SK-N-SH (cell line): ENCODE measurements around the gene ACVRL1. TPM values are rescaled to one million over a fixed set of nuclear protein-coding genes. Genes with fewer than 3 reads are reported as not detected.
A peak's percentile ranks its signal among the peaks of the same experiment; 100 is the strongest.

Experiments
- CTCF ChIA-PET: fragments of 300-600, 350-600 bp; formaldehyde crosslinking; extraction: SDS; loops from one replicate; lab custom pipeline; 2021; lab: Yijun Ruan, JAX
- POLR2A ChIA-PET: fragments of 350-600 bp; sonication (Branson Sonifier 250); formaldehyde crosslinking; extraction: SDS; loops from one replicate; lab custom pipeline; 2020; ENCODE audit warnings: antibody characterized with exemption, inconsistent platforms; lab: Yijun Ruan, JAX
- DNase-seq: peaks from one replicate; pipeline ENCODE4 v3.0.0; 2012
- H2AFZ ChIP-seq: fragments of 200-600 bp; sonication (generic); 2 replicates; pipeline ENCODE4 v1.8.1; 2016; ENCODE audit warnings: antibody characterized with exemption, mild to moderate bottlenecking, low read depth
- H3F3A ChIP-seq: fragments of 200-600 bp; sonication (generic); replicated peaks from 2 replicates; pipeline ENCODE3; 2016; ENCODE audit warnings: antibody characterized with exemption, mild to moderate bottlenecking; ENCODE audit not compliant: insufficient read depth
- H3K27ac ChIP-seq, 2 experiments: fragments of 200-500 bp in 1 of 2; fragments of 200-600 bp in 1 of 2; sonication (Bioruptor generic) in 1 of 2; sonication (generic), shearing (Covaris generic) in 1 of 2; 2 replicates each; pipeline versions ENCODE4 v1.5.1 to v1.6.1; 2014 to 2016; ENCODE audit warnings: low read depth in 2 of 2, inconsistent platforms in 1 of 2, low read length in 1 of 2, mild to moderate bottlenecking in 1 of 2, mixed read lengths in 1 of 2
- H3K27me3 ChIP-seq: fragments of 200-600 bp; sonication (generic), shearing (Covaris generic); 2 replicates; pipeline ENCODE4 v1.6.1; 2016; ENCODE audit warnings: mixed run types; ENCODE audit not compliant: insufficient read depth
- H3K36me3 ChIP-seq, 2 experiments: fragments of 200-500 bp in 1 of 2; fragments of 200-600 bp in 1 of 2; sonication (Bioruptor generic) in 1 of 2; sonication (generic) in 1 of 2; replicated peaks in 1 of 2; 2 replicates each; pipeline versions ENCODE3 to v1.5.1; 2014 to 2016; ENCODE audit warnings: low read length in 1 of 2, mild to moderate bottlenecking in 1 of 2; ENCODE audit not compliant: insufficient read depth in 2 of 2, control insufficient read depth in 1 of 2
- H3K4me1 ChIP-seq, 2 experiments: fragments of 200-500 bp in 1 of 2; fragments of 200-600 bp in 1 of 2; sonication (Bioruptor generic) in 1 of 2; sonication (generic), shearing (Covaris generic) in 1 of 2; 2 replicates each; pipeline versions ENCODE4 v1.5.1 to v1.6.1; 2014 to 2016; ENCODE audit warnings: low read depth in 1 of 2, low read length in 1 of 2, mixed run types in 1 of 2; ENCODE audit not compliant: insufficient read depth in 2 of 2, control insufficient read depth in 1 of 2
- H3K4me2 ChIP-seq: fragments of 200-600 bp; sonication (generic), shearing (Covaris generic); 2 replicates; pipeline ENCODE4 v1.6.1; 2017; ENCODE audit warnings: mixed run types
- H3K4me3 ChIP-seq, 2 experiments: fragments of 200-500 bp in 1 of 2; fragments of 200-600 bp in 1 of 2; sonication (Bioruptor generic) in 1 of 2; sonication (generic), shearing (Covaris generic) in 1 of 2; 2 replicates each; pipeline versions ENCODE4 v1.5.1 to v1.8.1; 2014 to 2016; ENCODE audit warnings: low read depth in 2 of 2, inconsistent platforms in 1 of 2, low read length in 1 of 2, mild to moderate bottlenecking in 1 of 2, mixed read lengths in 1 of 2, moderate library complexity in 1 of 2
- H3K79me2 ChIP-seq: fragments of 200-600 bp; sonication (generic); 2 replicates; pipeline ENCODE4 v1.8.1; 2017; ENCODE audit warnings: mild to moderate bottlenecking; ENCODE audit not compliant: insufficient read depth
- H3K9ac ChIP-seq: fragments of 200-600 bp; sonication (generic); 2 replicates; pipeline ENCODE4 v1.6.1; 2017; ENCODE audit warnings: mixed run types
- H3K9me2 ChIP-seq: fragments of 200-600 bp; sonication (generic); 2 replicates; pipeline ENCODE4 v1.6.1; 2017; ENCODE audit warnings: mixed run types
- H3K9me3 ChIP-seq: fragments of 200-600 bp; sonication (generic); 2 replicates; pipeline ENCODE4 v1.6.1; 2017; ENCODE audit warnings: mixed run types, mild to moderate bottlenecking, moderate library complexity
- H4K20me1 ChIP-seq: fragments of 200-600 bp; sonication (generic); 2 replicates; pipeline ENCODE4 v1.6.1; 2017; ENCODE audit warnings: mild to moderate bottlenecking, mixed run types; ENCODE audit not compliant: insufficient read depth
- ELF1 ChIP-seq: IDR thresholded peaks from 2 replicates; pipeline ENCODE4 v1.4.0; 2012
- EP300 ChIP-seq, 2 experiments: IDR thresholded peaks; 2 replicates each; pipeline versions ENCODE4 v1.4.0 to v1.6.1; 2012; ENCODE audit warnings: borderline replicate concordance in 1 of 2, low read depth in 1 of 2, low read length in 1 of 2
- FOXJ3 ChIP-seq: sonication (generic); formaldehyde crosslinking; IDR thresholded peaks from 2 replicates; pipeline ENCODE4 v1.5.1; 2020; ENCODE audit warnings: mild to moderate bottlenecking, missing genetic modification reagents
- MEF2A ChIP-seq: IDR thresholded peaks from 2 replicates; pipeline ENCODE4 v1.4.0; 2012; ENCODE audit warnings: low read depth, borderline replicate concordance
- MXI1 ChIP-seq: IDR thresholded peaks from 2 replicates; pipeline ENCODE4 v1.6.1; 2012; ENCODE audit warnings: mild to moderate bottlenecking, low read depth, low read length, improper control_type of control experiment
- NFIC ChIP-seq: IDR thresholded peaks from 2 replicates; pipeline ENCODE4 v1.4.0; 2012; ENCODE audit warnings: borderline replicate concordance
- POLR2AphosphoS5 ChIP-seq: IDR thresholded peaks from 2 replicates; pipeline ENCODE4 v1.6.1; 2012; ENCODE audit warnings: low read depth, low read length
- RAD21 ChIP-seq: IDR thresholded peaks from 2 replicates; pipeline ENCODE4 v1.6.1; 2012; ENCODE audit warnings: mild to moderate bottlenecking, low read length
- RXRA ChIP-seq: IDR thresholded peaks from 2 replicates; pipeline ENCODE4 v1.4.0; 2012; ENCODE audit warnings: low read depth, mild to moderate bottlenecking, borderline replicate concordance
- SMC3 ChIP-seq: IDR thresholded peaks from 2 replicates; pipeline ENCODE4 v1.6.1; 2012; ENCODE audit warnings: low read depth, low read length, improper control_type of control experiment
- TAF1 ChIP-seq: IDR thresholded peaks from 2 replicates; pipeline ENCODE4 v1.6.1; 2012; ENCODE audit warnings: low read depth, mild to moderate bottlenecking, low read length, moderate library complexity, borderline replicate concordance
- TEAD4 ChIP-seq: IDR thresholded peaks from 2 replicates; pipeline ENCODE4 v1.4.0; 2012; ENCODE audit warnings: mild to moderate bottlenecking, borderline replicate concordance; ENCODE audit not compliant: insufficient read depth
- YY1 ChIP-seq: IDR thresholded peaks from 2 replicates; pipeline ENCODE4 v1.4.0; 2012; ENCODE audit warnings: low read depth, mild to moderate bottlenecking
- WGBS: methylation state at CpG from one replicate; pipeline ENCODE4 v1.1.6; 2017; ENCODE audit warnings: low lambda C conversion rate; 5-methylcytosine and 5-hydroxymethylcytosine counted together
- polyA plus RNA-seq, 3 experiments: library from polyadenylated mRNA; depleted of rRNA; stranded (reverse); fragments of >200 nt; gene quantifications; 2 replicates each; pipeline ENCODE4 v1.2.3, GENCODE V29; 2012
- TF ChIP-seq, protein P1 (sequence below): fragments of 200-600 bp; sonication (generic); IDR thresholded peaks from 2 replicates; pipeline ENCODE4 v1.6.1; 2017; ENCODE audit warnings: antibody characterized with exemption, mild to moderate bottlenecking, moderate library complexity
- TF ChIP-seq, protein P2 (sequence below): IDR thresholded peaks from 2 replicates; pipeline ENCODE4 v1.6.1; 2012; ENCODE audit warnings: mild to moderate bottlenecking, low read depth, low read length, moderate library complexity
- TF ChIP-seq, protein P3 (sequence below): IDR thresholded peaks from 2 replicates; pipeline ENCODE4 v1.4.0; 2012; ENCODE audit warnings: low read depth
- TF ChIP-seq, protein P4 (sequence below): IDR thresholded peaks from 2 replicates; pipeline ENCODE4; 2012
- TF ChIP-seq, protein P5 (sequence below): fragments of 150-350 bp; IDR thresholded peaks from 2 replicates; pipeline ENCODE4 v1.6.1; 2016; ENCODE audit warnings: mild to moderate bottlenecking, low read depth, low read length

The ACVRL1 gene
- polyA plus RNA-seq (2012; rRNA removed) = 0.07 and 0.08 TPM in 2 replicates
- 0.05 and 0.07 TPM in 2 replicates for polyA plus RNA-seq (2012; cell fraction: cytosol; rRNA removed)
- 0.11 and 0.54 TPM in 2 replicates for polyA plus RNA-seq (2012; cell fraction: nucleus; rRNA removed)

DNA sequence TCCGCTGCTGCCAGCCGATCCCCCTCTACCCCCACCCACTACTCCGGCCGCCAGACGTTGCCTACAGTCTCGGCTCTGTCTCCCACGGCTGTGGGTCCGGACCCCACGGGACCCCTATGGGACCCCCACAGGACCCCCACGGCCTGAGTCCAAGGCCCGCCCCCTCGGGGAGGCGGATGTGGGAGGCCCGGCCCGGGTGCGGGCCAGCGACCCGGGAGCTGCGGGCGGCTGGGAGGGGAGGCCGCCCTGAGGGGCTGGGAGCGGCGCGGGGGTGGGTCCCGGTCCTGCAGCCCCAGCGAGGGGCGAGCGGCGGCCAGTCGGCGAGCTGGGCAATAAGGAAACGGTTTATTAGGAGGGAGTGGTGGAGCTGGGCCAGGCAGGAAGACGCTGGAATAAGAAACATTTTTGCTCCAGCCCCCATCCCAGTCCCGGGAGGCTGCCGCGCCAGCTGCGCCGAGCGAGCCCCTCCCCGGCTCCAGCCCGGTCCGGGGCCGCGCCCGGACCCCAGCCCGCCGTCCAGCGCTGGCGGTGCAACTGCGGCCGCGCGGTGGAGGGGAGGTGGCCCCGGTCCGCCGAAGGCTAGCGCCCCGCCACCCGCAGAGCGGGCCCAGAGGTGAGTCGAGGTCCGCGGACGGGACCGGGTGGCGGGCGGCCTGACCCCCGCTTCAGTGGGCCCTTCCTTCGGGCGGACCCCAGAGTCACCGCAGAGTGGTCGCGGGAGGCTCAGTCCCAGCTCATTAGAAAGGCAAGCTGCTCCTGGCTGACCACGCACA is at the start of gene ACVRL1:
Gene ACVRL1 (plus strand): TSS at position 422 of the 773 bp plus-strand sequence. CDS start 4,971 bp downstream, outside the sequence.
- H3K4me1 ChIP-seq = peaks cover 0 to 43% of the 10 kb centered on the region in 2 experiments; a peak in 2 of 4 replicates
- CTCF ChIA-PET = interaction anchor here (0.8 to 3.9 kb wide), 6 partner anchors 11 to 118 kb away, joined by 3 to 30 read pairs (median 3); no protein-coding TSS in a partner anchor
- TF ChIP-seq YY1 = no peak
- no peak for TF ChIP-seq MXI1
- no peak for TF ChIP-seq ELF1
- no peak for TF ChIP-seq MEF2A
- TF ChIP-seq TEAD4 = no peak
- TF ChIP-seq, protein P1, sequence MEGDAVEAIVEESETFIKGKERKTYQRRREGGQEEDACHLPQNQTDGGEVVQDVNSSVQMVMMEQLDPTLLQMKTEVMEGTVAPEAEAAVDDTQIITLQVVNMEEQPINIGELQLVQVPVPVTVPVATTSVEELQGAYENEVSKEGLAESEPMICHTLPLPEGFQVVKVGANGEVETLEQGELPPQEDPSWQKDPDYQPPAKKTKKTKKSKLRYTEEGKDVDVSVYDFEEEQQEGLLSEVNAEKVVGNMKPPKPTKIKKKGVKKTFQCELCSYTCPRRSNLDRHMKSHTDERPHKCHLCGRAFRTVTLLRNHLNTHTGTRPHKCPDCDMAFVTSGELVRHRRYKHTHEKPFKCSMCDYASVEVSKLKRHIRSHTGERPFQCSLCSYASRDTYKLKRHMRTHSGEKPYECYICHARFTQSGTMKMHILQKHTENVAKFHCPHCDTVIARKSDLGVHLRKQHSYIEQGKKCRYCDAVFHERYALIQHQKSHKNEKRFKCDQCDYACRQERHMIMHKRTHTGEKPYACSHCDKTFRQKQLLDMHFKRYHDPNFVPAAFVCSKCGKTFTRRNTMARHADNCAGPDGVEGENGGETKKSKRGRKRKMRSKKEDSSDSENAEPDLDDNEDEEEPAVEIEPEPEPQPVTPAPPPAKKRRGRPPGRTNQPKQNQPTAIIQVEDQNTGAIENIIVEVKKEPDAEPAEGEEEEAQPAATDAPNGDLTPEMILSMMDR = no peak
- no peak for TF ChIP-seq POLR2AphosphoS5
- TF ChIP-seq, protein P2, sequence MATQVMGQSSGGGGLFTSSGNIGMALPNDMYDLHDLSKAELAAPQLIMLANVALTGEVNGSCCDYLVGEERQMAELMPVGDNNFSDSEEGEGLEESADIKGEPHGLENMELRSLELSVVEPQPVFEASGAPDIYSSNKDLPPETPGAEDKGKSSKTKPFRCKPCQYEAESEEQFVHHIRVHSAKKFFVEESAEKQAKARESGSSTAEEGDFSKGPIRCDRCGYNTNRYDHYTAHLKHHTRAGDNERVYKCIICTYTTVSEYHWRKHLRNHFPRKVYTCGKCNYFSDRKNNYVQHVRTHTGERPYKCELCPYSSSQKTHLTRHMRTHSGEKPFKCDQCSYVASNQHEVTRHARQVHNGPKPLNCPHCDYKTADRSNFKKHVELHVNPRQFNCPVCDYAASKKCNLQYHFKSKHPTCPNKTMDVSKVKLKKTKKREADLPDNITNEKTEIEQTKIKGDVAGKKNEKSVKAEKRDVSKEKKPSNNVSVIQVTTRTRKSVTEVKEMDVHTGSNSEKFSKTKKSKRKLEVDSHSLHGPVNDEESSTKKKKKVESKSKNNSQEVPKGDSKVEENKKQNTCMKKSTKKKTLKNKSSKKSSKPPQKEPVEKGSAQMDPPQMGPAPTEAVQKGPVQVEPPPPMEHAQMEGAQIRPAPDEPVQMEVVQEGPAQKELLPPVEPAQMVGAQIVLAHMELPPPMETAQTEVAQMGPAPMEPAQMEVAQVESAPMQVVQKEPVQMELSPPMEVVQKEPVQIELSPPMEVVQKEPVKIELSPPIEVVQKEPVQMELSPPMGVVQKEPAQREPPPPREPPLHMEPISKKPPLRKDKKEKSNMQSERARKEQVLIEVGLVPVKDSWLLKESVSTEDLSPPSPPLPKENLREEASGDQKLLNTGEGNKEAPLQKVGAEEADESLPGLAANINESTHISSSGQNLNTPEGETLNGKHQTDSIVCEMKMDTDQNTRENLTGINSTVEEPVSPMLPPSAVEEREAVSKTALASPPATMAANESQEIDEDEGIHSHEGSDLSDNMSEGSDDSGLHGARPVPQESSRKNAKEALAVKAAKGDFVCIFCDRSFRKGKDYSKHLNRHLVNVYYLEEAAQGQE = no peak
- TF ChIP-seq, protein P3, sequence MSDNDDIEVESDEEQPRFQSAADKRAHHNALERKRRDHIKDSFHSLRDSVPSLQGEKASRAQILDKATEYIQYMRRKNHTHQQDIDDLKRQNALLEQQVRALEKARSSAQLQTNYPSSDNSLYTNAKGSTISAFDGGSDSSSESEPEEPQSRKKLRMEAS = no peak
- no peak for TF ChIP-seq RXRA
- TF ChIP-seq SMC3 = no peak
- TF ChIP-seq NFIC = no peak
- TF ChIP-seq RAD21 = no peak
- TF ChIP-seq, protein P4, sequence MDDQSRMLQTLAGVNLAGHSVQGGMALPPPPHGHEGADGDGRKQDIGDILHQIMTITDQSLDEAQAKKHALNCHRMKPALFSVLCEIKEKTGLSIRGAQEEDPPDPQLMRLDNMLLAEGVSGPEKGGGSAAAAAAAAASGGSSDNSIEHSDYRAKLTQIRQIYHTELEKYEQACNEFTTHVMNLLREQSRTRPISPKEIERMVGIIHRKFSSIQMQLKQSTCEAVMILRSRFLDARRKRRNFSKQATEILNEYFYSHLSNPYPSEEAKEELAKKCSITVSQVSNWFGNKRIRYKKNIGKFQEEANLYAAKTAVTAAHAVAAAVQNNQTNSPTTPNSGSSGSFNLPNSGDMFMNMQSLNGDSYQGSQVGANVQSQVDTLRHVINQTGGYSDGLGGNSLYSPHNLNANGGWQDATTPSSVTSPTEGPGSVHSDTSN = no peak
- TF ChIP-seq EP300 (IDR thresholded peaks at IDR 0.05; ENCODE audit: borderline replicate concordance in 1 of 2, low read depth in 1 of 2, low read length in 1 of 2) = no peak
- TF ChIP-seq TAF1 = no peak
- no peak for TF ChIP-seq FOXJ3
- TF ChIP-seq, protein P5, sequence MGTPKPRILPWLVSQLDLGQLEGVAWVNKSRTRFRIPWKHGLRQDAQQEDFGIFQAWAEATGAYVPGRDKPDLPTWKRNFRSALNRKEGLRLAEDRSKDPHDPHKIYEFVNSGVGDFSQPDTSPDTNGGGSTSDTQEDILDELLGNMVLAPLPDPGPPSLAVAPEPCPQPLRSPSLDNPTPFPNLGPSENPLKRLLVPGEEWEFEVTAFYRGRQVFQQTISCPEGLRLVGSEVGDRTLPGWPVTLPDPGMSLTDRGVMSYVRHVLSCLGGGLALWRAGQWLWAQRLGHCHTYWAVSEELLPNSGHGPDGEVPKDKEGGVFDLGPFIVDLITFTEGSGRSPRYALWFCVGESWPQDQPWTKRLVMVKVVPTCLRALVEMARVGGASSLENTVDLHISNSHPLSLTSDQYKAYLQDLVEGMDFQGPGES = no peak
- TF ChIP-seq, all 33 proteins: peak for 0
- no peaks in the 10 kb centered on the region for H3F3A ChIP-seq
- H2AFZ ChIP-seq = no peak within 1 kb of the TSS
- H3K4me3 ChIP-seq = no peak within 1 kb of the TSS
- H4K20me1 ChIP-seq = no peaks in the 10 kb centered on the region
- no peaks in the 10 kb centered on the region for H3K79me2 ChIP-seq
- H3K27me3 ChIP-seq = no peaks in the 10 kb centered on the region
- 87% methylated on average over 56 of the region's 74 CpGs for WGBS
- POLR2A ChIA-PET = interaction anchor here (1.0 kb wide), 1 partner anchor 34 kb away, joined by 3 read pairs; no protein-coding TSS in a partner anchor
- H3K9me2 ChIP-seq = no peaks in the 10 kb centered on the region
- DNase-seq = no peak
- H3K36me3 ChIP-seq = no peaks in the 10 kb centered on the region
- H3K27ac ChIP-seq = peak within 1 kb of the TSS in 1 of 2 experiments; percentile 40; a peak in 2 of 4 replicates
- no peaks in the 10 kb centered on the region for H3K9me3 ChIP-seq
- no peak within 1 kb of the TSS for H3K4me2 ChIP-seq
- H3K9ac ChIP-seq = no peak within 1 kb of the TSS
